Kidney (tissue), 14 donors: ENCODE measurements around the gene KBTBD13. TPM values are rescaled to one million over a fixed set of nuclear protein-coding genes. Genes with fewer than 3 reads are reported as not detected.
A peak's percentile ranks its signal among the peaks of the same experiment; 100 is the strongest.

Source experiments
- DNase-seq, 5 donors: peaks; one replicate each; pipeline ENCODE4 v3.0.0-alpha.2; 2013 to 2020
- FAIRE-seq: peaks from 2 replicates; lab custom pipeline; 2012; peaks lifted over from hg19 to GRCh38; lab: Jason Lieb, UNC
- H3K27ac ChIP-seq, 2 donors: one replicate each; pipeline ENCODE4 v1.7.0; 2013; ENCODE audit warnings: low read depth in 2 of 2, low read length in 2 of 2, inconsistent platforms in 1 of 2
- H3K27me3 ChIP-seq: one replicate; pipeline ENCODE4 v1.7.1; 2013; ENCODE audit warnings: low read length, inconsistent platforms; ENCODE audit not compliant: control insufficient read depth, insufficient read depth
- H3K36me3 ChIP-seq, 3 donors: one replicate each; pipeline versions ENCODE4 v1.7.0 to v1.7.1; 2013; ENCODE audit warnings: low read length in 3 of 3, control low read depth in 1 of 3, inconsistent platforms in 1 of 3; ENCODE audit not compliant: insufficient read depth in 3 of 3, control insufficient read depth in 2 of 3
- H3K4me1 ChIP-seq, 3 donors: one replicate each; pipeline versions ENCODE4 v1.7.0 to v1.7.1; 2013; ENCODE audit warnings: low read length in 3 of 3, inconsistent platforms in 1 of 3, low read depth in 1 of 3; ENCODE audit not compliant: control insufficient read depth in 2 of 3, insufficient read depth in 2 of 3
- H3K4me3 ChIP-seq, 3 donors: one replicate each; pipeline versions ENCODE4 v1.7.0 to v1.8.1; 2013; ENCODE audit warnings: low read length in 3 of 3, control low read depth in 1 of 3, inconsistent platforms in 1 of 3
- H3K9ac ChIP-seq, 3 donors: one replicate each; pipeline versions ENCODE4 v1.7.0 to v1.7.1; 2013; ENCODE audit warnings: low read length in 3 of 3, control low read depth in 1 of 3, inconsistent platforms in 1 of 3
- H3K9me3 ChIP-seq, 3 donors: one replicate each; pipeline versions ENCODE4 v1.7.0 to v1.7.1; 2013; ENCODE audit warnings: low read length in 3 of 3, control low read depth in 1 of 3, inconsistent platforms in 1 of 3; ENCODE audit not compliant: control insufficient read depth in 2 of 3, insufficient read depth in 1 of 3
- intact Hi-C: fragments of 100-400 bp; cut with DNase I; formaldehyde crosslinking; loops from one replicate; pipeline ENCODE4 v1.11.1; 2022
- polyA plus RNA-seq: library from polyadenylated mRNA; stranded (reverse); fragments of 350-450 nt; fragmentation: Illumina TruSeq; extraction: RNeasy Lipid Tissue Mini Kit (QIAGEN cat#74804); gene quantifications from one replicate; pipeline ENCODE4 v1.2.3, GENCODE V29; 2014; ENCODE audit warnings: low read depth, low replicate concordance; ENCODE audit not compliant: insufficient read depth
- total RNA-seq: library from RNA; stranded (reverse); fragmentation: NEBNext Ultra II Directional; extraction: Animal tissue kit (Norgen Biotek cat#: 25700); gene quantifications from one replicate; pipeline ENCODE4 v1.2.1, GENCODE V29; 2021
- TF ChIP-seq, protein P1 (sequence below): IDR thresholded peaks from 3 replicates; pipeline ENCODE4 v1.5.1; 2012; ENCODE audit warnings: mild to moderate bottlenecking, moderate library complexity, borderline replicate concordance; ENCODE audit not compliant: insufficient read depth; ENCODE audit errors: extremely low read depth
- donor health status: control.
- donor health status: control.
- donor health status: control.
- donor health status: control.
- donor health status: control.
- donor health status: DM: yes; HTN: yes; CAD: no.
- donor health status: Normal renal cell carcinoma (clear cell type).

The KBTBD13 gene
- total and polyA plus RNA-seq, 2 donors from 2014 or later: 0.06 TPM; not detected in 1

DNA sequence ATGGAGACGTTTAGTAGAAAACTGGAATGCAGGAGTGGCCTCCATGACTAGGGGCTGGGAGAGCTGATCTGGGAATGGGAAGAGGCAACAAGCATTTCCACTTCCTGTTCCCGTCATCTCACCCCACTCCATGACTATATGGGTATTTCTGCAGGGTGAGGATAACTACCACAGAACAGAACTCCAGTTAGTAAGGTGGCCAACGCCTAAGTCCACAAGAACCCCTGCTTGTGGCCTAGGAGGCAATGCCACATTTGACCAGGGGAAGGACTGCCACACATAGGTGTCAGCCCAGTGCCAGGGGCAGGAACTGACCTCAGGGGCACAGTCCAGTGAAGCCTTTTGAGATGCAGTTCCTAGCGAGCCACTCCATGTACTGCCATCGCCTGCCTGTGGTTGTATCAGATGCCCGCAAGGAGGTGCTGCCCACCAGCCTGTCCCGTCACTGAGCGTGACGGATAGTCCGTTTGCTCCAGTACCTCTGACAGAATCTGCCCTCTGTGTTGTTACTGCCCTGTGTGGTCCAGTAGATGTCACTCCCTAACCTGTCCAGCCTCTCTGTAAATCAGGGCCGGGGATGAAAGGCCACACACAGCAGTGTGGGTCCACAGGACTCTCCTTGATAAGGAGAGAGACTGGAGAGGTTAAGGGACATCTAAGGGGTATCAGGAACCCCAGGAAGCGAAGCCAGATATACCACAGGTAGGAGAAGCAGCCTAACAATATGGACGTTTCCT is 43.6 kb upstream of the KBTBD13 start:
- DNase-seq: peak; percentile 81 to 91 (median 86)
- Histone ChIP-seq H3K9ac (no peak overlapping the region), H3K4me1 (peaks cover 0 to 17% (median 3%) of the 10 kb centered on the region in 3 donors), H3K9me3 (no peaks in the 10 kb centered on the region), H3K4me3 (no peak overlapping the region), H3K27me3 (no peaks in the 10 kb centered on the region), H3K36me3 (no peaks in the 10 kb centered on the region), H3K27ac (peak overlapping the region in 1 of 2 donors; percentile 23)
- FAIRE-seq: no peak
- TF ChIP-seq, protein P1, sequence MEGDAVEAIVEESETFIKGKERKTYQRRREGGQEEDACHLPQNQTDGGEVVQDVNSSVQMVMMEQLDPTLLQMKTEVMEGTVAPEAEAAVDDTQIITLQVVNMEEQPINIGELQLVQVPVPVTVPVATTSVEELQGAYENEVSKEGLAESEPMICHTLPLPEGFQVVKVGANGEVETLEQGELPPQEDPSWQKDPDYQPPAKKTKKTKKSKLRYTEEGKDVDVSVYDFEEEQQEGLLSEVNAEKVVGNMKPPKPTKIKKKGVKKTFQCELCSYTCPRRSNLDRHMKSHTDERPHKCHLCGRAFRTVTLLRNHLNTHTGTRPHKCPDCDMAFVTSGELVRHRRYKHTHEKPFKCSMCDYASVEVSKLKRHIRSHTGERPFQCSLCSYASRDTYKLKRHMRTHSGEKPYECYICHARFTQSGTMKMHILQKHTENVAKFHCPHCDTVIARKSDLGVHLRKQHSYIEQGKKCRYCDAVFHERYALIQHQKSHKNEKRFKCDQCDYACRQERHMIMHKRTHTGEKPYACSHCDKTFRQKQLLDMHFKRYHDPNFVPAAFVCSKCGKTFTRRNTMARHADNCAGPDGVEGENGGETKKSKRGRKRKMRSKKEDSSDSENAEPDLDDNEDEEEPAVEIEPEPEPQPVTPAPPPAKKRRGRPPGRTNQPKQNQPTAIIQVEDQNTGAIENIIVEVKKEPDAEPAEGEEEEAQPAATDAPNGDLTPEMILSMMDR: peak; percentile 89
- intact Hi-C loops: no loop called here

DNA sequence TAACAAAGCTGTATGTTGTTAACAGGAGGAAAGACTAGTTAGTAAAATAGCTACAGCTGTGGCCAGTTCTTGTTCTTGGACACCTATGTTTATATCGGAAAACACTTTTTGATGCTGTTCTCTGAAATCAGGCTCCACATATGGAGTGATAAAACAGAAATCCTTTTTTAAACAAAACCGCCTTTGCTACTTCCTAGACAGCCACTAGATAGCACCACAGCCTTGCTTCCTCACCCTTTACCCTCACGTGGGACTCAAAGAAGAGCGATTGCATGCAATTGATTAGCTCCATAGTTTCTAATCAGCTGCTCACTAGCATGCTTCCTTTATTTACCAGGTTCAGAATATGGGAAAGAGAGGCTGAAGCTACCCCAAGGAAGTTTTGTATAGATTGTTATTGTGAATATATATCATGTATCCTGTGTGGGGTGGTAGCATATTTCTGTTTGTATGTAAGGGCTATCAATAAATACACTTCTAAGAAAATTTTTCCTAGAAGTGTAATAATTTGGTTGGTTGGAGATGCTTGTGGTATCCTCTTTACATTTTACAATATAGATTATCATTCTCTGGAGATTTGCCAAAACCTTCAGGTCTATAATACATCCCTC is 42.8 kb upstream of the KBTBD13 start:
- intact Hi-C loops: no loop called here
- Histone ChIP-seq H3K4me3 (no peak overlapping the region), H3K9ac (no peak overlapping the region), H3K4me1 (peaks cover 0 to 11% (median 3%) of the 10 kb centered on the region in 3 donors), H3K36me3 (no peaks in the 10 kb centered on the region), H3K27me3 (no peaks in the 10 kb centered on the region), H3K27ac (peak overlapping the region in 1 of 2 donors; percentile 23), H3K9me3 (no peaks in the 10 kb centered on the region)
- FAIRE-seq (no peak), DNase-seq (peak in 2 of 5 donors; percentile 43 to 56)
- TF ChIP-seq, protein P1: peak; percentile 64

DNA sequence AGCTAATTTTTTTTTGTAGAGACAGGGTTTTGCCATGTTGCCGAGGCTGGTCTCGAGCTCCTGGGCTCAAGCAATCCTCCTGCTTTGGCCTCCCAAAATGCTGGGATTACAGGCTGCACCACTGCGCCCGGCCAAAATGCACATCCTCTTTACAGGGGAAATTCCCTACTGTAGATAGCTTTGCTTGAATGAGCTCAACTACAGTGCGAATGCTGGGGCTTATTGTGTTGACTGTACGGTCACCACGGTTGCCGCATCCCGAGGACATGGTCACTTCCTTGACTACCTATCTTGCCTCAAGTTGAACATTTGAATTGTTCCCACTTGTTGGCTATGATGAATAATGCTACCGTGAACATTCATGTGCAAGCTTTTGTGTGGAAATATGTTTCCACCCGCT is 41.8 kb upstream of the KBTBD13 start:
- peak overlapping the region in 1 of 2 donors; percentile 28 for H3K27ac ChIP-seq
- intact Hi-C loops: no loop called here
- no peak for FAIRE-seq
- no peaks in the 10 kb centered on the region for H3K27me3 ChIP-seq
- no peaks in the 10 kb centered on the region for H3K9me3 ChIP-seq
- no peaks in the 10 kb centered on the region for H3K36me3 ChIP-seq
- DNase-seq: no peak
- H3K4me1 ChIP-seq: peaks cover 0 to 11% (median 3%) of the 10 kb centered on the region in 3 donors
- TF ChIP-seq, protein P1: no peak
- H3K4me3 ChIP-seq: no peak overlapping the region
- no peak overlapping the region for H3K9ac ChIP-seq
